Measurements from ENCODE around the gene C10orf90.
A peak's percentile ranks its signal among the peaks of the same experiment; 100 is the strongest.

The C10orf90 gene

GRCh38 chr10:126598009-126598408, 72.5 kb downstream of the C10orf90 start:
- peaks cover 2% of the 10 kb centered on the region; the same call in 1 of the 2 replicates for H3K27me3 ChIP-seq (ENCODE audit: low read depth)
- in situ Hi-C loops (cut with MboI; ENCODE audit: low sequenced_read_pairs): no loop called here
- no peak overlapping the region for H3K4me3 ChIP-seq
- no peaks in the 10 kb centered on the region for H3K36me3 ChIP-seq (replicated peaks)
- DNase-seq (ENCODE audit: low spot score in 2 of 2): peak; percentile 6 to 62
- H3K4me1 ChIP-seq: no peaks in the 10 kb centered on the region
- H3K9me3 ChIP-seq: no peaks in the 10 kb centered on the region

GRCh38 chr10:126597211-126597610, 73.3 kb downstream of the C10orf90 start:
- Histone ChIP-seq H3K36me3 (replicated peaks) (no peaks in the 10 kb centered on the region), H3K27me3 (ENCODE audit: low read depth) (peaks cover 2% of the 10 kb centered on the region; the same call in 1 of the 2 replicates), H3K4me1 (no peaks in the 10 kb centered on the region), H3K9me3 (no peaks in the 10 kb centered on the region), H3K4me3 (no peak overlapping the region)
- no peak for DNase-seq (ENCODE audit: low spot score in 2 of 2)
- in situ Hi-C loops (cut with MboI; ENCODE audit: low sequenced_read_pairs): no loop called here

GRCh38 chr10:126596472-126597016, 73.9 kb downstream of the C10orf90 start:
- in situ Hi-C loops (cut with MboI; ENCODE audit: low sequenced_read_pairs): no loop called here
- no peak for DNase-seq (ENCODE audit: low spot score in 2 of 2)
- Histone ChIP-seq H3K4me1 (no peaks in the 10 kb centered on the region), H3K9me3 (no peaks in the 10 kb centered on the region), H3K36me3 (replicated peaks) (no peaks in the 10 kb centered on the region), H3K4me3 (no peak overlapping the region), H3K27me3 (ENCODE audit: low read depth) (peaks cover 2% of the 10 kb centered on the region; the same call in 1 of the 2 replicates)

- in situ Hi-C loops (cut with MboI; ENCODE audit: low sequenced_read_pairs): no loop called here
- DNase-seq (ENCODE audit: low spot score in 2 of 2): no peak
- Histone ChIP-seq H3K27me3 (ENCODE audit: low read depth) (peaks cover 2% of the 10 kb centered on the region; the same call in 1 of the 2 replicates), H3K4me1 (no peaks in the 10 kb centered on the region), H3K9me3 (no peaks in the 10 kb centered on the region), H3K36me3 (replicated peaks) (no peaks in the 10 kb centered on the region), H3K4me3 (no peak overlapping the region)
These were observed 75.3 kb downstream of the C10orf90 start for GRCh38 chr10:126595160-126595559.

GRCh38 chr10:126593968-126594701, 76.4 kb downstream of the C10orf90 start:
- Histone ChIP-seq H3K27me3 (ENCODE audit: low read depth) (peaks cover 2% of the 10 kb centered on the region; the same call in 1 of the 2 replicates), H3K9me3 (no peaks in the 10 kb centered on the region), H3K4me1 (no peaks in the 10 kb centered on the region), H3K36me3 (replicated peaks) (no peaks in the 10 kb centered on the region), H3K4me3 (no peak overlapping the region)
- in situ Hi-C loops (cut with MboI; ENCODE audit: low sequenced_read_pairs): no loop called here
- DNase-seq (ENCODE audit: low spot score in 2 of 2): no peak

GRCh38 chr10:126592901-126593300, 77.6 kb downstream of the C10orf90 start:
- peaks cover 2% of the 10 kb centered on the region; the same call in 1 of the 2 replicates for H3K27me3 ChIP-seq (ENCODE audit: low read depth)
- no peaks in the 10 kb centered on the region for H3K36me3 ChIP-seq (replicated peaks)
- H3K4me1 ChIP-seq: no peaks in the 10 kb centered on the region
- no peak for DNase-seq (ENCODE audit: low spot score in 2 of 2)
- no peak overlapping the region for H3K4me3 ChIP-seq
- no peaks in the 10 kb centered on the region for H3K9me3 ChIP-seq
- in situ Hi-C loops (cut with MboI; ENCODE audit: low sequenced_read_pairs): no loop called here

- H3K4me1 ChIP-seq: no peaks in the 10 kb centered on the region
- H3K27me3 ChIP-seq (ENCODE audit: low read depth): no peaks in the 10 kb centered on the region
- no peak for DNase-seq (ENCODE audit: low spot score in 2 of 2)
- H3K9me3 ChIP-seq: no peaks in the 10 kb centered on the region
- no peak overlapping the region for H3K4me3 ChIP-seq
- H3K36me3 ChIP-seq (replicated peaks): no peaks in the 10 kb centered on the region
- in situ Hi-C loops (cut with MboI; ENCODE audit: low sequenced_read_pairs): no loop called here
These were observed 82.5 kb downstream of the C10orf90 start for GRCh38 chr10:126588024-126588423.

GRCh38 chr10:126586878-126587277, 83.6 kb downstream of the C10orf90 start:
- H3K4me1 ChIP-seq: no peaks in the 10 kb centered on the region
- no peaks in the 10 kb centered on the region for H3K9me3 ChIP-seq
- no peaks in the 10 kb centered on the region for H3K36me3 ChIP-seq (replicated peaks)
- H3K4me3 ChIP-seq: no peak overlapping the region
- in situ Hi-C loops (cut with MboI; ENCODE audit: low sequenced_read_pairs): no loop called here
- no peaks in the 10 kb centered on the region for H3K27me3 ChIP-seq (ENCODE audit: low read depth)
- DNase-seq (ENCODE audit: low spot score in 2 of 2): no peak

- Histone ChIP-seq H3K4me3 (no peak overlapping the region), H3K27me3 (ENCODE audit: low read depth) (no peaks in the 10 kb centered on the region), H3K36me3 (replicated peaks) (no peaks in the 10 kb centered on the region), H3K9me3 (no peaks in the 10 kb centered on the region), H3K4me1 (no peaks in the 10 kb centered on the region)
- in situ Hi-C loops (cut with MboI; ENCODE audit: low sequenced_read_pairs): no loop called here
- DNase-seq (ENCODE audit: low spot score in 2 of 2): no peak
These were observed 84.4 kb downstream of the C10orf90 start for GRCh38 chr10:126586128-126586527.

GRCh38 chr10:126585249-126586017, 85.1 kb downstream of the C10orf90 start:
- Histone ChIP-seq H3K27me3 (ENCODE audit: low read depth) (no peaks in the 10 kb centered on the region), H3K4me1 (no peaks in the 10 kb centered on the region), H3K9me3 (no peaks in the 10 kb centered on the region), H3K4me3 (no peak overlapping the region), H3K36me3 (replicated peaks) (no peaks in the 10 kb centered on the region)
- no peak for DNase-seq (ENCODE audit: low spot score in 2 of 2)
- in situ Hi-C loops (cut with MboI; ENCODE audit: low sequenced_read_pairs): no loop called here

- in situ Hi-C loops (cut with MboI; ENCODE audit: low sequenced_read_pairs): no loop called here
- H3K27me3 ChIP-seq (ENCODE audit: low read depth): no peaks in the 10 kb centered on the region
- DNase-seq (ENCODE audit: low spot score in 2 of 2): no peak
- no peaks in the 10 kb centered on the region for H3K36me3 ChIP-seq (replicated peaks)
- H3K4me1 ChIP-seq: no peaks in the 10 kb centered on the region
- no peak overlapping the region for H3K4me3 ChIP-seq
- H3K9me3 ChIP-seq: no peaks in the 10 kb centered on the region
These were observed 85.7 kb downstream of the C10orf90 start for GRCh38 chr10:126584836-126585235.

- H3K4me3 ChIP-seq: no peak overlapping the region
- in situ Hi-C loops (cut with MboI; ENCODE audit: low sequenced_read_pairs): no loop called here
- DNase-seq (ENCODE audit: low spot score in 2 of 2): no peak
- H3K36me3 ChIP-seq (replicated peaks): no peaks in the 10 kb centered on the region
- H3K4me1 ChIP-seq: no peaks in the 10 kb centered on the region
- no peaks in the 10 kb centered on the region for H3K27me3 ChIP-seq (ENCODE audit: low read depth)
- H3K9me3 ChIP-seq: no peaks in the 10 kb centered on the region
These were observed 86.8 kb downstream of the C10orf90 start for GRCh38 chr10:126583552-126584200.

GRCh38 chr10:126581648-126582046, 88.8 kb downstream of the C10orf90 start:
- H3K36me3 ChIP-seq (replicated peaks): no peaks in the 10 kb centered on the region
- H3K9me3 ChIP-seq: no peaks in the 10 kb centered on the region
- in situ Hi-C loops (cut with MboI; ENCODE audit: low sequenced_read_pairs): no loop called here
- no peak for DNase-seq (ENCODE audit: low spot score in 2 of 2)
- H3K4me1 ChIP-seq: no peaks in the 10 kb centered on the region
- H3K27me3 ChIP-seq (ENCODE audit: low read depth): no peaks in the 10 kb centered on the region
- no peak overlapping the region for H3K4me3 ChIP-seq

Data from HAP-1 (cell line).